ENCODE results near the gene BTNL3. TPM values are rescaled to one million over a fixed set of nuclear protein-coding genes. Genes with fewer than 3 reads are reported as not detected.

The BTNL3 gene
- total RNA-seq: not detected

GRCh38 chr5:180988592-180988991, at the start of gene BTNL3:
Gene BTNL3, plus strand, starts transcription at chr5:180988846. Its CDS starts 183 bp downstream, at chr5:180989029.
- CTCF ChIA-PET: no interaction called here

GRCh38 chr5:180950291-180950949, 38.2 kb upstream of the BTNL3 start:
- H3K27ac Mint-ChIP-seq: no peak overlapping the region
- peaks cover 3% of the 10 kb centered on the region for H3K4me1 Mint-ChIP-seq
- DNase-seq (no peak), ATAC-seq (no peak)
- H3K36me3 Mint-ChIP-seq: no peaks in the 10 kb centered on the region
- CTCF ChIA-PET: no interaction called here
- H3K4me3 Mint-ChIP-seq: no peak overlapping the region
- H3K27me3 Mint-ChIP-seq: peaks cover 3% of the 10 kb centered on the region
- no peaks in the 10 kb centered on the region for H3K9me3 Mint-ChIP-seq (ENCODE audit: low read depth)

More at GRCh38 chr5:180988592-180988991, at the start of gene BTNL3:
- ATAC-seq: no peak
- H3K27ac Mint-ChIP-seq: no peak within 1 kb of the TSS
- H3K4me3 Mint-ChIP-seq: no peak within 1 kb of the TSS
- no peaks in the 10 kb centered on the region for H3K4me1 Mint-ChIP-seq
- no peaks in the 10 kb centered on the region for H3K9me3 Mint-ChIP-seq (ENCODE audit: low read depth)
- peaks cover 29% of the 10 kb centered on the region for H3K27me3 Mint-ChIP-seq
- no peaks in the 10 kb centered on the region for H3K36me3 Mint-ChIP-seq
- no peak for DNase-seq

GRCh38 chr5:180959661-180960060, 29.0 kb upstream of the BTNL3 start:
- H3K36me3 Mint-ChIP-seq: no peaks in the 10 kb centered on the region
- peaks cover 24% of the 10 kb centered on the region for H3K27me3 Mint-ChIP-seq
- peaks cover 15% of the 10 kb centered on the region for H3K4me1 Mint-ChIP-seq
- no peaks in the 10 kb centered on the region for H3K9me3 Mint-ChIP-seq (ENCODE audit: low read depth)
- DNase-seq (no peak), ATAC-seq (no peak)
- H3K4me3 Mint-ChIP-seq: no peak overlapping the region
- CTCF ChIA-PET: no interaction called here
- no peak overlapping the region for H3K27ac Mint-ChIP-seq

GRCh38 chr5:180960209-180960608, 28.4 kb upstream of the BTNL3 start:
- no peak overlapping the region for H3K4me3 Mint-ChIP-seq
- peaks cover 13% of the 10 kb centered on the region for H3K4me1 Mint-ChIP-seq
- no peak overlapping the region for H3K27ac Mint-ChIP-seq
- CTCF ChIA-PET: no interaction called here
- H3K9me3 Mint-ChIP-seq (ENCODE audit: low read depth): no peaks in the 10 kb centered on the region
- H3K36me3 Mint-ChIP-seq: no peaks in the 10 kb centered on the region
- peaks cover 24% of the 10 kb centered on the region for H3K27me3 Mint-ChIP-seq
- DNase-seq (no peak), ATAC-seq (no peak)

GRCh38 chr5:180969406-180969805, 19.2 kb upstream of the BTNL3 start:
- Mint-ChIP-seq H3K36me3 (no peaks in the 10 kb centered on the region), H3K4me3 (no peak overlapping the region), H3K4me1 (no peaks in the 10 kb centered on the region), H3K27ac (no peak overlapping the region), H3K27me3 (peaks cover 13% of the 10 kb centered on the region), H3K9me3 (ENCODE audit: low read depth) (no peaks in the 10 kb centered on the region)
- ATAC-seq (no peak), DNase-seq (no peak)
- CTCF ChIA-PET: no interaction called here

- no peaks in the 10 kb centered on the region for H3K4me1 Mint-ChIP-seq
- H3K36me3 Mint-ChIP-seq: no peaks in the 10 kb centered on the region
- CTCF ChIA-PET: no interaction called here
- ATAC-seq (no peak), DNase-seq (no peak)
- H3K9me3 Mint-ChIP-seq (ENCODE audit: low read depth): no peaks in the 10 kb centered on the region
- no peak overlapping the region for H3K27ac Mint-ChIP-seq
- H3K4me3 Mint-ChIP-seq: no peak overlapping the region
- H3K27me3 Mint-ChIP-seq: peaks cover 13% of the 10 kb centered on the region
Measured at GRCh38 chr5:180970336-180970735, 18.3 kb upstream of the BTNL3 start.

GRCh38 chr5:180970875-180971274, 17.8 kb upstream of the BTNL3 start:
- no peaks in the 10 kb centered on the region for H3K4me1 Mint-ChIP-seq
- ATAC-seq: no peak
- no peak for DNase-seq
- H3K4me3 Mint-ChIP-seq: no peak overlapping the region
- CTCF ChIA-PET: no interaction called here
- peaks cover 13% of the 10 kb centered on the region for H3K27me3 Mint-ChIP-seq
- H3K27ac Mint-ChIP-seq: no peak overlapping the region
- no peaks in the 10 kb centered on the region for H3K36me3 Mint-ChIP-seq
- H3K9me3 Mint-ChIP-seq (ENCODE audit: low read depth): no peaks in the 10 kb centered on the region

- Mint-ChIP-seq H3K4me1 (no peaks in the 10 kb centered on the region), H3K27ac (no peak overlapping the region), H3K4me3 (no peak overlapping the region), H3K36me3 (no peaks in the 10 kb centered on the region), H3K9me3 (ENCODE audit: low read depth) (no peaks in the 10 kb centered on the region), H3K27me3 (peaks cover 8% of the 10 kb centered on the region)
- ATAC-seq (no peak), DNase-seq (no peak)
- CTCF ChIA-PET: no interaction called here
Measured at GRCh38 chr5:180974612-180975315, 13.9 kb upstream of the BTNL3 start.

- ATAC-seq: no peak
- CTCF ChIA-PET: no interaction called here
- Mint-ChIP-seq H3K4me3 (no peak overlapping the region), H3K27ac (no peak overlapping the region), H3K36me3 (no peaks in the 10 kb centered on the region), H3K4me1 (no peaks in the 10 kb centered on the region), H3K9me3 (ENCODE audit: low read depth) (no peaks in the 10 kb centered on the region), H3K27me3 (peaks cover 8% of the 10 kb centered on the region)
- no peak for DNase-seq
Measured at GRCh38 chr5:180975338-180975737, 13.3 kb upstream of the BTNL3 start.

GRCh38 chr5:180976518-180976917, 12.1 kb upstream of the BTNL3 start:
- ATAC-seq (no peak), DNase-seq (no peak)
- Mint-ChIP-seq H3K36me3 (no peaks in the 10 kb centered on the region), H3K27ac (no peak overlapping the region), H3K4me3 (no peak overlapping the region), H3K27me3 (peaks cover 11% of the 10 kb centered on the region), H3K9me3 (ENCODE audit: low read depth) (no peaks in the 10 kb centered on the region), H3K4me1 (no peaks in the 10 kb centered on the region)
- CTCF ChIA-PET: no interaction called here

- Mint-ChIP-seq H3K27me3 (peaks cover 19% of the 10 kb centered on the region), H3K36me3 (no peaks in the 10 kb centered on the region), H3K9me3 (ENCODE audit: low read depth) (no peaks in the 10 kb centered on the region), H3K4me1 (no peaks in the 10 kb centered on the region), H3K27ac (no peak overlapping the region), H3K4me3 (no peak overlapping the region)
- ATAC-seq (no peak), DNase-seq (no peak)
- CTCF ChIA-PET: no interaction called here
Measured at GRCh38 chr5:180977852-180978251, 10.8 kb upstream of the BTNL3 start.

GRCh38 chr5:180982008-180982741, 6.5 kb upstream of the BTNL3 start:
- Mint-ChIP-seq H3K36me3 (no peaks in the 10 kb centered on the region), H3K27ac (no peak overlapping the region), H3K9me3 (ENCODE audit: low read depth) (no peaks in the 10 kb centered on the region), H3K4me3 (no peak overlapping the region), H3K27me3 (peaks cover 35% of the 10 kb centered on the region), H3K4me1 (no peaks in the 10 kb centered on the region)
- CTCF ChIA-PET: no interaction called here
- ATAC-seq (no peak), DNase-seq (no peak)

GRCh38 chr5:180988016-180988415, 630 bp upstream of the BTNL3 start:
- Mint-ChIP-seq H3K4me1 (no peaks in the 10 kb centered on the region), H3K4me3 (no peak overlapping the region), H3K27ac (no peak overlapping the region), H3K36me3 (no peaks in the 10 kb centered on the region), H3K9me3 (ENCODE audit: low read depth) (no peaks in the 10 kb centered on the region), H3K27me3 (peaks cover 32% of the 10 kb centered on the region)
- ATAC-seq (no peak), DNase-seq (no peak)
- CTCF ChIA-PET: no interaction called here

Measured in activated CD8-positive, alpha-beta memory T cell treated with anti-CD3 and anti-CD28 coated beads, Interleukin-2, amount 10 ng/mL, durations not matched to agents 7 days and 5 days (primary cell).